Neural cell (in vitro differentiated cells): Measurements from ENCODE around the gene POLR3E. TPM values are rescaled to one million over a fixed set of nuclear protein-coding genes. Genes with fewer than 3 reads are reported as not detected.

Source experiments
- H2AFZ ChIP-seq: fragments of 200-600, 300-800 bp; sonication (generic), shearing (Covaris generic); 2 replicates; pipeline ENCODE4 v1.6.0; 2014; ENCODE audit warnings: low read depth, mild to moderate bottlenecking, antibody characterized with exemption, low read length, moderate library complexity
- H3F3A ChIP-seq: fragments of 200-600 bp; shearing (Covaris generic); 2 replicates; pipeline ENCODE4 v1.6.1; 2016; ENCODE audit warnings: mild to moderate bottlenecking, moderate library complexity, mixed read lengths, antibody characterized with exemption, low read length; ENCODE audit not compliant: insufficient read depth, poor library complexity, severe bottlenecking
- H3K27ac ChIP-seq: fragments of 200-600, 300-800 bp; sonication (generic), shearing (Covaris generic); 2 replicates; pipeline ENCODE4 v1.5.1; 2014; ENCODE audit warnings: mild to moderate bottlenecking, low read length, moderate library complexity
- H3K27me3 ChIP-seq: fragments of 300-800, 200-600 bp; sonication (generic), shearing (Covaris generic); 2 replicates; pipeline ENCODE4 v1.6.0; 2014; ENCODE audit warnings: mild to moderate bottlenecking, low read depth, low read length, moderate library complexity; ENCODE audit not compliant: insufficient read depth
- H3K36me3 ChIP-seq: fragments of 300-800, 200-600 bp; sonication (generic), shearing (Covaris generic); 2 replicates; pipeline ENCODE4 v1.5.1; 2014; ENCODE audit warnings: mild to moderate bottlenecking, antibody characterized with exemption, low read length, moderate library complexity; ENCODE audit not compliant: insufficient read depth
- H3K4me2 ChIP-seq: fragments of 300-800, 200-600 bp; sonication (generic), shearing (Covaris generic); 2 replicates; pipeline ENCODE4 v1.6.0; 2014; ENCODE audit warnings: mild to moderate bottlenecking, low read length
- H3K4me3 ChIP-seq: fragments of 300-800, 200-600 bp; sonication (generic), shearing (Covaris generic); 2 replicates; pipeline ENCODE4 v1.5.1; 2014; ENCODE audit warnings: mild to moderate bottlenecking, low read length, moderate library complexity
- H3K79me2 ChIP-seq: fragments of 200-600 bp; shearing (Covaris generic); replicated peaks from 2 replicates; pipeline ENCODE4 v1.6.0; 2014; ENCODE audit warnings: mild to moderate bottlenecking, low read length, moderate library complexity; ENCODE audit not compliant: insufficient read depth
- H3K9ac ChIP-seq: fragments of 300-800, 200-600 bp; sonication (generic), shearing (Covaris generic); 2 replicates; pipeline ENCODE4 v1.6.1; 2016; ENCODE audit warnings: mild to moderate bottlenecking, low read length, mixed read lengths
- H3K9me2 ChIP-seq: fragments of 200-600 bp; shearing (Covaris generic); 2 replicates; pipeline ENCODE4 v1.6.1; 2016; ENCODE audit warnings: mild to moderate bottlenecking, low read length, mixed read lengths; ENCODE audit not compliant: insufficient read depth
- H3K9me3 ChIP-seq: fragments of 200-600, 300-800 bp; sonication (generic), shearing (Covaris generic); 2 replicates; pipeline ENCODE4 v1.6.1; 2016; ENCODE audit warnings: mild to moderate bottlenecking, mixed run types, low read length, moderate library complexity, mixed read lengths
- H4K20me1 ChIP-seq: fragments of 200-600 bp; shearing (Covaris generic); 2 replicates; pipeline ENCODE4 v1.6.1; 2016; ENCODE audit warnings: mild to moderate bottlenecking, mixed run types; ENCODE audit not compliant: insufficient read depth
- EP300 ChIP-seq: fragments of 450-650 bp; conservative IDR thresholded peaks from 2 replicates; pipeline ENCODE4 v1.6.1; 2014; ENCODE audit warnings: antibody characterized with exemption, mild to moderate bottlenecking, moderate library complexity; ENCODE audit not compliant: poor library complexity, severe bottlenecking
- EZH2 ChIP-seq: fragments of 200-600, 300-800 bp; shearing (Covaris generic), sonication (generic); IDR thresholded peaks from 2 replicates; pipeline ENCODE4 v1.6.1; 2014; ENCODE audit warnings: antibody characterized with exemption, low read length, borderline replicate concordance, mild to moderate bottlenecking; ENCODE audit not compliant: insufficient read depth, poor library complexity, severe bottlenecking
- MXI1 ChIP-seq: fragments of 450-650 bp; conservative IDR thresholded peaks from 2 replicates; pipeline ENCODE4 v1.6.1; 2014; ENCODE audit warnings: antibody characterized with exemption, mild to moderate bottlenecking; ENCODE audit not compliant: poor library complexity, severe bottlenecking
- POLR2AphosphoS5 ChIP-seq: IDR thresholded peaks from 2 replicates; pipeline ENCODE4 v1.6.1; 2012
- RAD21 ChIP-seq: fragments of 450-650 bp; conservative IDR thresholded peaks from 2 replicates; pipeline ENCODE4 v1.6.1; 2014; ENCODE audit warnings: antibody characterized with exemption, mild to moderate bottlenecking, moderate library complexity
- SMC3 ChIP-seq: fragments of 450-650 bp; conservative IDR thresholded peaks from 2 replicates; pipeline ENCODE4 v1.6.1; 2014; ENCODE audit warnings: antibody characterized with exemption, mild to moderate bottlenecking, moderate library complexity; ENCODE audit not compliant: poor library complexity
- TAF1 ChIP-seq: IDR thresholded peaks from 2 replicates; pipeline ENCODE4 v1.6.1; 2012; ENCODE audit warnings: low read depth
- polyA plus RNA-seq: library from polyadenylated mRNA; depleted of rRNA; stranded (reverse); fragments of >200 nt; gene quantifications from 2 replicates; pipeline ENCODE4 v1.2.3, GENCODE V29; 2014
- TF ChIP-seq, protein P1 (sequence below): fragments of 450-650 bp; IDR thresholded peaks from 2 replicates; pipeline ENCODE4 v1.5.1; 2014; ENCODE audit warnings: antibody characterized with exemption, mild to moderate bottlenecking, moderate library complexity; ENCODE audit not compliant: poor library complexity, severe bottlenecking
- TF ChIP-seq, protein P2 (sequence below): IDR thresholded peaks from 2 replicates; pipeline ENCODE4 v1.6.1; 2012; ENCODE audit warnings: borderline replicate concordance

The POLR3E gene
- polyA plus RNA-seq, 1 donor from 2014 or later = 47.4 TPM

DNA sequence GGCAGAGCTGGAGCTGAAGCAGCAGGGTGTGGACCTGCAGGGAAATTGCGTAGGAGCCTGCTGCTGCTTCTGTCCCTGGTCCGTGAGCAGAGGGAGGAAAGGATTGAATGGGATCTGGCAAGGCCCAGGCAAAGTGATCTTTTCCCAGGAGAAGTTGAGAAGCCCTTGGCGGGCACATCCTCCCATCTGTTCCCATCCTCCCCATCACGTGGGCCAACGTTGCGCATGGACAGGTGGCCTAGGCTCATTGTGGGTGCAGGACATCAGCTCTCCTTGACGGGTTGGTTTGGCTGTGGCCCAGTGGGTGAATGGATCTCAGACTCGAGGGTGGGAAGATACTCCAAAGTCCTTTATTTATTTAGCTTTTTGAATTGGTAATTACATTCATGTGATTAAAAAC, 29.4 kb upstream of the POLR3E start:
- Histone ChIP-seq H3K9me3 (no peaks in the 10 kb centered on the region), H3K36me3 (no peaks in the 10 kb centered on the region), H3K27me3 (no peaks in the 10 kb centered on the region), H3F3A (no peaks in the 10 kb centered on the region), H3K9ac (no peak overlapping the region), H4K20me1 (no peaks in the 10 kb centered on the region), H2AFZ (no peak overlapping the region), H3K27ac (no peak overlapping the region), H3K79me2 (no peaks in the 10 kb centered on the region), H3K4me3 (no peak overlapping the region), H3K4me2 (no peak overlapping the region), H3K9me2 (no peaks in the 10 kb centered on the region)
- TF ChIP-seq EP300 (no peak), MXI1 (no peak), SMC3 (no peak), TAF1 (no peak), RAD21 (no peak), POLR2AphosphoS5 (no peak)
- TF ChIP-seq, protein P1, sequence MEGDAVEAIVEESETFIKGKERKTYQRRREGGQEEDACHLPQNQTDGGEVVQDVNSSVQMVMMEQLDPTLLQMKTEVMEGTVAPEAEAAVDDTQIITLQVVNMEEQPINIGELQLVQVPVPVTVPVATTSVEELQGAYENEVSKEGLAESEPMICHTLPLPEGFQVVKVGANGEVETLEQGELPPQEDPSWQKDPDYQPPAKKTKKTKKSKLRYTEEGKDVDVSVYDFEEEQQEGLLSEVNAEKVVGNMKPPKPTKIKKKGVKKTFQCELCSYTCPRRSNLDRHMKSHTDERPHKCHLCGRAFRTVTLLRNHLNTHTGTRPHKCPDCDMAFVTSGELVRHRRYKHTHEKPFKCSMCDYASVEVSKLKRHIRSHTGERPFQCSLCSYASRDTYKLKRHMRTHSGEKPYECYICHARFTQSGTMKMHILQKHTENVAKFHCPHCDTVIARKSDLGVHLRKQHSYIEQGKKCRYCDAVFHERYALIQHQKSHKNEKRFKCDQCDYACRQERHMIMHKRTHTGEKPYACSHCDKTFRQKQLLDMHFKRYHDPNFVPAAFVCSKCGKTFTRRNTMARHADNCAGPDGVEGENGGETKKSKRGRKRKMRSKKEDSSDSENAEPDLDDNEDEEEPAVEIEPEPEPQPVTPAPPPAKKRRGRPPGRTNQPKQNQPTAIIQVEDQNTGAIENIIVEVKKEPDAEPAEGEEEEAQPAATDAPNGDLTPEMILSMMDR = no peak
- TF ChIP-seq, protein P2, sequence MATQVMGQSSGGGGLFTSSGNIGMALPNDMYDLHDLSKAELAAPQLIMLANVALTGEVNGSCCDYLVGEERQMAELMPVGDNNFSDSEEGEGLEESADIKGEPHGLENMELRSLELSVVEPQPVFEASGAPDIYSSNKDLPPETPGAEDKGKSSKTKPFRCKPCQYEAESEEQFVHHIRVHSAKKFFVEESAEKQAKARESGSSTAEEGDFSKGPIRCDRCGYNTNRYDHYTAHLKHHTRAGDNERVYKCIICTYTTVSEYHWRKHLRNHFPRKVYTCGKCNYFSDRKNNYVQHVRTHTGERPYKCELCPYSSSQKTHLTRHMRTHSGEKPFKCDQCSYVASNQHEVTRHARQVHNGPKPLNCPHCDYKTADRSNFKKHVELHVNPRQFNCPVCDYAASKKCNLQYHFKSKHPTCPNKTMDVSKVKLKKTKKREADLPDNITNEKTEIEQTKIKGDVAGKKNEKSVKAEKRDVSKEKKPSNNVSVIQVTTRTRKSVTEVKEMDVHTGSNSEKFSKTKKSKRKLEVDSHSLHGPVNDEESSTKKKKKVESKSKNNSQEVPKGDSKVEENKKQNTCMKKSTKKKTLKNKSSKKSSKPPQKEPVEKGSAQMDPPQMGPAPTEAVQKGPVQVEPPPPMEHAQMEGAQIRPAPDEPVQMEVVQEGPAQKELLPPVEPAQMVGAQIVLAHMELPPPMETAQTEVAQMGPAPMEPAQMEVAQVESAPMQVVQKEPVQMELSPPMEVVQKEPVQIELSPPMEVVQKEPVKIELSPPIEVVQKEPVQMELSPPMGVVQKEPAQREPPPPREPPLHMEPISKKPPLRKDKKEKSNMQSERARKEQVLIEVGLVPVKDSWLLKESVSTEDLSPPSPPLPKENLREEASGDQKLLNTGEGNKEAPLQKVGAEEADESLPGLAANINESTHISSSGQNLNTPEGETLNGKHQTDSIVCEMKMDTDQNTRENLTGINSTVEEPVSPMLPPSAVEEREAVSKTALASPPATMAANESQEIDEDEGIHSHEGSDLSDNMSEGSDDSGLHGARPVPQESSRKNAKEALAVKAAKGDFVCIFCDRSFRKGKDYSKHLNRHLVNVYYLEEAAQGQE = no peak

DNA sequence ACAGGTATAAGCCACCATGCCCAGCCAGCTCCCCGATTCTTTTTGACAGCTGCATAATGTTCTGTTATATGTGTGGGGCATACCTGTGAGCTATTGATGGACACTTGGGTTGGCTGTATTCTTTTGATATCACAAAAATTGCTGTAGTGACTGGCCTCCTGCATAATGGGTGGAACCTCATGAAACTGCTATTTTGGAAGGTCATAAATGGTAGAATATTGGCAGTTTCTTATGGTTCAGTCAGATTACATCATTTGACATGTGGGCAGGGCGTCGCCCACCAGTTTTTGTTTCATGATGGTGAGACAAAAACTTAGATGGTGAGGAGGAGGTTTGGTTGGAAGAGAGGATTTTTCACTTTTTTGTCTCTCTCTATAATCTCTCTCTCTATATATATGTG, 26.7 kb upstream of the POLR3E start:
- Histone ChIP-seq H3K79me2 (no peaks in the 10 kb centered on the region), H3F3A (no peaks in the 10 kb centered on the region), H3K4me2 (no peak overlapping the region), H2AFZ (no peak overlapping the region), H3K9ac (no peak overlapping the region), H3K4me3 (no peak overlapping the region), H3K9me3 (no peaks in the 10 kb centered on the region), H3K27me3 (no peaks in the 10 kb centered on the region), H3K36me3 (no peaks in the 10 kb centered on the region), H3K9me2 (no peaks in the 10 kb centered on the region), H4K20me1 (no peaks in the 10 kb centered on the region), H3K27ac (no peak overlapping the region)
- TF ChIP-seq MXI1 (no peak), RAD21 (no peak), POLR2AphosphoS5 (no peak), TAF1 (no peak), SMC3 (no peak), EP300 (no peak), EZH2 (no peak)
- TF ChIP-seq, protein P1 = no peak
- TF ChIP-seq, protein P2 = no peak
